A673 (cell line): ENCODE results near the gene FLT1.

Experiments used
- CTCF ChIP-seq: fragments of 300-800, 200-600 bp; sonication (generic); conservative IDR thresholded peaks from 2 replicates; pipeline ENCODE4 v1.5.1; 2017; ENCODE audit warnings: low read depth, mild to moderate bottlenecking, antibody characterized with exemption, low read length, moderate library complexity, mixed read lengths
- EZH2 ChIP-seq: fragments of 200-600 bp; sonication (generic); IDR thresholded peaks from 2 replicates; pipeline ENCODE4 v1.6.1; 2017; ENCODE audit warnings: borderline replicate concordance, low read depth, mild to moderate bottlenecking, mixed read lengths, antibody characterized with exemption, low read length; ENCODE audit not compliant: poor library complexity, severe bottlenecking

DNA sequence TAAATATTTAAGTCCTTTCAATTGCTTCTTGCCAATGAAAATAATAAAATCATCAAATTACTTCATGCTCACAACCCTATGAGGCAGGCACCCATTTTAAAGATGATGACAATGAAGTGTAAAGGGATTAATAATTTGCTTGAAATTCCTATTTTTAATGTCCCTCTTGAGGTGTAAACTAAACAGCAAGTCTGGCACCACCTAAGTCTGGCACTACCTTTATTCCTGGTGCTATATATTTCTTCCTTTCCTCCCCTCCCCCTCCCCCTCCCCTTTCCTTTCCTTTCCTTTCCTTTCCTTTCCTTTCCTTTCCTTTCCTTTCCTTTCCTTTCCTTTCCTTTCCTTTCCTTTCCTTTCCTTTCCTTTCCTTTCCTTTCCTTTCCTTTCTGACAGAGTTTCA lies 42.2 kb downstream of the FLT1 start:
- no peak for TF ChIP-seq CTCF
- no peak for TF ChIP-seq EZH2
